HepG2 (cell line): ENCODE measurements around the gene MGAT1.

Experiments
- CREB1 ChIP-seq, 2 experiments: fragments of 450-650 bp in 1 of 2; IDR thresholded peaks; 2 replicates each; pipeline ENCODE4 v1.6.1; 2016 to 2017; ENCODE audit warnings: control low read depth in 1 of 2, mild to moderate bottlenecking in 1 of 2, missing compliant biosample characterization in 1 of 2, missing genetic modification characterization in 1 of 2
- CTCF ChIP-seq: sonication (generic); formaldehyde crosslinking; IDR thresholded peaks from 2 replicates; pipeline ENCODE4 v1.5.0; 2020; ENCODE audit warnings: mild to moderate bottlenecking, missing genetic modification reagents, moderate library complexity
- DRAP1 ChIP-seq: IDR thresholded peaks from 2 replicates; pipeline ENCODE4 v1.6.1; 2016; ENCODE audit warnings: missing genetic modification reagents, missing compliant biosample characterization
- KDM5A ChIP-seq: fragments of 200-600 bp; sonication (generic); IDR thresholded peaks from 2 replicates; pipeline ENCODE4 v1.7.0; 2018; ENCODE audit warnings: antibody characterized with exemption, mild to moderate bottlenecking, low read length, borderline replicate concordance
- POLR2A ChIP-seq, 2 experiments: IDR thresholded peaks; 2 replicates each; pipeline ENCODE4 v1.6.1; 2011; ENCODE audit warnings: low read depth in 2 of 2, low read length in 2 of 2, mild to moderate bottlenecking in 1 of 2, moderate library complexity in 1 of 2; ENCODE audit not compliant: insufficient read depth in 1 of 2
- SMC3 ChIP-seq: IDR thresholded peaks from 2 replicates; pipeline ENCODE4 v1.6.1; 2011; ENCODE audit warnings: low read length, improper control_type of control experiment
- TBL1XR1 ChIP-seq: fragments of 150-350 bp; IDR thresholded peaks from 2 replicates; pipeline ENCODE4 v1.6.1; 2014; ENCODE audit warnings: borderline replicate concordance, low read length; ENCODE audit not compliant: partially characterized antibody
- THAP11 ChIP-seq: IDR thresholded peaks from 2 replicates; pipeline ENCODE4 v1.6.1; 2016; ENCODE audit warnings: missing biosample characterization, missing genetic modification reagents
- TOE1 ChIP-seq: sonication (generic); formaldehyde crosslinking; IDR thresholded peaks from 2 replicates; pipeline ENCODE4 v1.4.0; 2020; ENCODE audit warnings: mild to moderate bottlenecking, missing genetic modification reagents
- TRIM24 ChIP-seq: sonication (generic); formaldehyde crosslinking; IDR thresholded peaks from 2 replicates; pipeline ENCODE4 v1.8.0; 2022; ENCODE audit warnings: mild to moderate bottlenecking, missing genetic modification reagents
- ZBTB43 ChIP-seq: sonication (generic); formaldehyde crosslinking; conservative IDR thresholded peaks from 2 replicates; pipeline ENCODE4 v1.4.0; 2020; ENCODE audit warnings: missing genetic modification reagents
- ZNF337 ChIP-seq: sonication (generic); formaldehyde crosslinking; IDR thresholded peaks from 2 replicates; pipeline ENCODE4 v1.5.1; 2020; ENCODE audit warnings: missing genetic modification reagents, low read depth, mild to moderate bottlenecking, borderline replicate concordance
- ZNF768 ChIP-seq: sonication (generic); formaldehyde crosslinking; IDR thresholded peaks from 2 replicates; pipeline ENCODE4 v1.4.0; 2020; ENCODE audit warnings: missing genetic modification reagents

GRCh38 chr5:180847026-180847425, 44.4 kb upstream of the MGAT1 start:
- TF ChIP-seq DRAP1 (CRISPR knock-in tag) (no peak), TBL1XR1 (no peak), TOE1 (no peak), CTCF (CRISPR knock-in tag) (no peak), ZBTB43 (CRISPR knock-in tag) (no peak), POLR2A (IDR thresholded peaks at IDR 0.05; ENCODE audit: insufficient read depth in 1 of 2, low read depth in 2 of 2, low read length in 2 of 2) (no peak), CREB1 (IDR thresholded peaks at IDR 0.05) (no peak), CREB1 (CRISPR knock-in tag; IDR thresholded peaks at IDR 0.05) (no peak), ZNF337 (CRISPR knock-in tag) (no peak), ZNF768 (no peak), KDM5A (no peak), TRIM24 (CRISPR knock-in tag) (no peak), SMC3 (no peak), THAP11 (CRISPR knock-in tag) (no peak)
